HPDE6-E6E7 (cell line): ENCODE data around the gene PIP5K1B.
"Not testable (repeated sequence)": the region's sequence is repeated elsewhere in the genome, so short reads cannot be mapped to it uniquely, and the experiment has no call there.

Experiments
- DNase-seq: peaks from one replicate; pipeline ENCODE4 v3.0.0; 2011; ENCODE audit warnings: missing footprints; ENCODE audit errors: extremely low spot score

The PIP5K1B gene

DNA sequence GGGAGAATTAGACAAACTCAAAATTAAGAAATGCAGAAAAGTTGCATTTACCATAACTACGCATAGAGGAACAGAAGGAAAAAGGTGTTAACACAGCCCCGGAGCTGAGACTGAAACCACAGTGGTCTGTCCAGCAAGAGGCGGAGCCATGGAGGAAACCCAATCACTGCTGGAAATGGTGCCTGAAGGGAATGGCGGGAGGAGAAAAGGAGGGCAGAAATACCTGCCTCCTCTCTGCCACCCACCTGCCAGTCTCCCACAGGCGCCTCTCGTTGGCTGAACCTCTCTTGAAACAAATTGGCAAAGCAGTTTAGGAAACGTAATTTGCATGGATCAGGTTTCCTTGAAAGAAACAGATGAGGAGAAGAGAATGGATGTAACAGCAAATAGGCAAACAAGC lies 318.6 kb downstream of the PIP5K1B start:
- no peak for DNase-seq

DNA sequence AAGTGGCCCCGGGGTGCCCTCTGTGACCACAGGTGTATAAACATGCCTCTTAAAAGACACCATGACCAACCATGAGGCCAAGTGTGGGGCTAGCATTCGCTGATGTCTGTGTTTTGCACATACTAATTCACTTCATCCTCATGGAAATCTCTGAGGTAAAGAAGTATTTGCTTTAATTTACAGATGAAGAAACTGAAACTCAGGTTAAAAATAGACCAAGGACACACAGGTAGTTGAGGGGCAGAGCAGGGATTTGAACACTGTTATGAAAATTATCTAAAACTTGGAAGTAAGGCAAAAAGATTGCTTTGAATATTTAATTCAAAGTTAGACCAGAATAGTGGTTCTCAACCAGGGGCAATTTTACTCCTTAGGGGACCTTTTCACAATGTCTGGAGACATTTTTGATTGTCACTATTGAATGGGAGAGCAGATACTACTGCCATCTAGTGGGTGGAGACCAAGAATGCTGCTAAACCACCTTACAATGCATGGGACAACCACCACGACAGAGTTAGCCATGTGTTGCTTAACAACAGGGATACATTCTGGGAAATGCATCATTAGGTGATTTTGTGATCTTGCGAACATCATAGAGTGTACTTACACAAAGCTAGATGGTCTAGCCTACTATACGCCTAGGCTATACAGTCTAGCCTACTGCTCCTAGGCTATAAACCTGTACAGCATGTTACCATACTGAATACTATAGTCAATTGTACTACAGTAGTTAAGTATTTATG lies 322.5 kb downstream of the PIP5K1B start:
- DNase-seq, result peak; percentile 35

DNA sequence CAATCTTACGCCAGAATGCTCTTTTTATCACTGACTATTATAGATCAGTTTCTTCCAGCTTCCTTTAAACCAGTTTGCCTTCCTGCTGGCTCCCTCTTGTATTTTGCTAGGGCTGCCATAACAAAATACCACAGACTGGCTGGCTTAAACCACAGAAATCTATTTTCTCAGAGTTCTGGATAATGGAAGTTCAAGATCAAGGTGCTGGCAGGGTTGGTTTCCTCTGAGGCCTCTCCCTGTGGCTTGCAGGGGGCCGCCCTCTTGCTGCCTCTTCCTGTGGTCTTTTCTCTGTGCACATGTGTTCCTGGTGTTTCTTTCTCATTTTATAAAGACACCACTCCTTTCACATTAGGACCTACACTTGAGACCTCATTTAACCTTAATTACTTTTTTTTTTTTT lies 323.7 kb downstream of the PIP5K1B start:
- DNase-seq, result no peak

DNA sequence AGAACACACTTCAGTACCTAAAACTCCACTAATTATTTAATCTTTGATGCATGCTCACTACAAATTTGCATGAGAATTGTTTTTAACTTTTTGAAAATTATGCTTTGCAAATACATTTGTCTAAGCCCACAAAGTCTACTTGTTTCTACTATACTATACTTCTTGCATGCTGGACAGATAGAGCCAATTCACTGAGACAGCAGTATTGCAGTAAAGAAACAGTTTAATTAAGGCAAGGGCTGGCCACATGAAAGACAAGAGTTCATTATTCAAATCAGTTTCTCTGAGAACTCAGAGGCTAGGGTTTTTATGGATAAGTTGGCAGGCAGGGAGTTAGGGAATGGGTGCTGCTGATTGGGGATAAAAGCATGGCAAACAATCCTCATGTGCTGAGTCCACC lies 324.5 kb downstream of the PIP5K1B start:
- DNase-seq, result no peak

- no peak for DNase-seq
Observed at GRCh38 chr9:69030851-69031645, 326.0 kb downstream of the PIP5K1B start.

DNA sequence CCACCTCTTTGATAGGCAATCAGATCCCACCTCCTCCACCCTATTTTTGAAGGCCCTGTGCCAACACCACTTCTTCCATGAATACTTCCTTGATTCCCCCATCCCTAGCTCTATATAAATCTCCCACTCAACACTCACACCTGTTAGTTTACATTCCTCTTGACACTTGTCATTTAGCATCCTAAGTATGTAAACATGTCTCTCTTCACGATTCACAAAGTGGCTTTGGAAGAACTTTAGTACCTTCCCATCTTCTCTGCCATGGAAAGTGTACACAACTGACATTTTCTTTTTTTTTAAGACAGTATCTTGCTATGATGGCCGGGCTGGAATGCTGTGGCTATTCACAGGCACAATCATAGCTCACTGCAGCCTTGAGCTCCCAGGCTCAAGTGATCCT lies 329.0 kb downstream of the PIP5K1B start:
- DNase-seq, result no peak

GRCh38 chr9:69035438-69036308 lies 330.6 kb downstream of the PIP5K1B start, which contains the start of gene FXN:
Gene FXN (plus strand): TSS chr9:69035752. CDS start chr9:69035783, 31 bp downstream.
- DNase-seq, result peak; percentile 87

DNA sequence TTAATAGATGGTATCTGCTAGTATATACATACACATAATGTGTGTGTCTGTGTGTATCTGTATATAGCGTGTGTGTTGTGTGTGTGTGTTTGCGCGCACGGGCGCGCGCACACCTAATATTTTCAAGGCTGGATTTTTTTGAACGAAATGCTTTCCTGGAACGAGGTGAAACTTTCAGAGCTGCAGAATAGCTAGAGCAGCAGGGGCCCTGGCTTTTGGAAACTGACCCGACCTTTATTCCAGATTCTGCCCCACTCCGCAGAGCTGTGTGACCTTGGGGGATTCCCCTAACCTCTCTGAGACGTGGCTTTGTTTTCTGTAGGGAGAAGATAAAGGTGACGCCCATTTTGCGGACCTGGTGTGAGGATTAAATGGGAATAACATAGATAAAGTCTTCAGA lies 331.3 kb downstream of the PIP5K1B start:
- DNase-seq, result no peak

DNA sequence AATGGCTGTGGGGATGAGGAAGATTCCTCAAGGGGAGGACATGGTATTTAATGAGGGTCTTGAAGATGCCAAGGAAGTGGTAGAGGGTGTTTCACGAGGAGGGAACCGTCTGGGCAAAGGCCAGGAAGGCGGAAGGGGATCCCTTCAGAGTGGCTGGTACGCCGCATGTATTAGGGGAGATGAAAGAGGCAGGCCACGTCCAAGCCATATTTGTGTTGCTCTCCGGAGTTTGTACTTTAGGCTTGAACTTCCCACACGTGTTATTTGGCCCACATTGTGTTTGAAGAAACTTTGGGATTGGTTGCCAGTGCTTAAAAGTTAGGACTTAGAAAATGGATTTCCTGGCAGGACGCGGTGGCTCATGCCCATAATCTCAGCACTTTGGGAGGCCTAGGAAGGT lies 331.8 kb downstream of the PIP5K1B start:
- no peak for DNase-seq

- no peak for DNase-seq
Observed at GRCh38 chr9:69040646-69041045, 335.6 kb downstream of the PIP5K1B start.

DNA sequence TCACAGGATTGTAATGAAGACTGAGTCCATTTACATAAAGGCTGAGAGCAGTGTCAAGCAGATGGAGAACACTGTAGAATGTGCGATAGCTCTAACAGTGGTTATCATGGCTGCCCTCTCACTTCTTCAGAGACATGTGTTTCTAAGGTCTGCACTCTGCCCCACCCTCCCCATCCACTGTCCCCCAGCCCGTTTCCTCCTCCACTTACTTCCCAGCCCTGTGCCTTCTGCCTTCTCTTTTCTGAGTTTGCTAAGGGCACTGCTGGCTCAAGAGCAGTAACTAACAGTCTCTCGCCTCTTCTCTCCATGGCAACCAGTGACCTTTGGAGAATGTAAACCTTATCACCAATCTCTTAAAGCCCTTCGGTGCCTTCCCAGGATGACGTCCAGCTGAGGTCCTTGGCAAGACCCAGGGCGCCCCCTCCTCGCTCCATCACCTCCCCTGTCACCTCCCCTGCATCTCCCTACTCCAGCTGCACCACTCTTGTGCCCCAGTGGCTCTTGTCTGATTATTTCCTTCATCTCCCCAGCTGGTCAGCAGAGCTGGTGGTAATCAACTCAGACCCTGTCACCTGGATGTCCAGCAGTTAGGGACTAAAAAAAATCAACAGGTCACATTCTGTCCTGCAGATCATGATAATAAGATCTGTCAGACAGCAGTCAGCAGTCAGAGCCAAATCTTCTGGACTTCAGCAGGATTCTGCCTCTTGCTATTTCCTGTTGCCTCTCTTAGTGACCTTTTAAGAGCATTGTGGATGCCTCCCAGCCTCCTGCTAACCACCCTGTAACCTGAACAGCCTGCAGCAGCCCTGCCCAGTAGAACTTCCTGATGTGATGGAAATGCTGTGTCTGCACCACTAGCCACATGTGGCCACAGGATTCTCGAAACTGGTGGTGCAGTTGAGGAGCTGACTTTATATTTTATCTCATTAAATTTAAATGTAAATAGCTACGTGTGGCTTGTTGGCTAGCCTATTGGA lies 339.5 kb downstream of the PIP5K1B start:
- DNase-seq, result no peak

- DNase-seq, result no peak
Observed at GRCh38 chr9:69045821-69046220, 340.8 kb downstream of the PIP5K1B start.

GRCh38 chr9:69046723-69047122 lies 341.7 kb downstream of the PIP5K1B start:
- no peak for DNase-seq

DNA sequence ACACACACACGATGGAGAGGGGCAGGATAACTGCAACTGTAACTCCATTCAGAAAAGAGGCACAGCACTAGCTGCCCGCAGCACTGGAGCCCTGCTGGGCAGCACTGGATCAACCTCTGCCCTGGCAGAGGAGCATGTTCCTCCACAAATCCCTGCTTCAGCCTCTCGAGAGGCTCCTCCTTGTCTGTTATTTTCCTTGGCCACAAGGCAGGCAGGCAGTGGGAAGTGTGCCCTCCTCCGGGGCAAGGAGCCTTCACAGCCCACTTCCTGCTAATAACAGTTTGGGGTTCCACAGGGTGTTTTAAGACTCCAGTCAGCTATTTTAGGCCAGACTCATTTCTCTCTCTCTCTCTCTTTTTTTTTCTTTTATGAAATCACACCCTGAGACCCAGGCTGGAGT lies 342.3 kb downstream of the PIP5K1B start:
- no peak for DNase-seq

DNA sequence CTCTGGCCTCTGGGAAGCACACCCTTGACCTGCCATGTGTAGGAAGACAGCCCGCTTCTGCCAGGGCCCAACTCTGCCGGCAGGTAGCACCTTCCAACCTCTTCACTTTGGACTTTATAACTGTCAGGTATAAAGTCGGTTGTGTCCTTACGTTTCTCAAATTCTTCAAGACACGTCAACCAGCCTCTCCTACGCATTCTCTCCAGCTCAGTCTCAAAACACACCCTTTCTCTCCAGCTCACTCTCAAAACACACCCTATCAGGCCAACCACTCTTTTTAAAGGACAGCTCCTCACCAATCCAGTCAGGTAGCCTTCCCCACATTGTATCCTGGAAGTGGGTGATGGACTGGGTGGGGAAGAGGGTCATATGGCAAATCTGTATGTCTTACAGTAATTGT lies 344.1 kb downstream of the PIP5K1B start:
- no peak for DNase-seq

- not testable (repeated sequence) for DNase-seq
Observed at GRCh38 chr9:69050936-69051335, 345.9 kb downstream of the PIP5K1B start.

DNA sequence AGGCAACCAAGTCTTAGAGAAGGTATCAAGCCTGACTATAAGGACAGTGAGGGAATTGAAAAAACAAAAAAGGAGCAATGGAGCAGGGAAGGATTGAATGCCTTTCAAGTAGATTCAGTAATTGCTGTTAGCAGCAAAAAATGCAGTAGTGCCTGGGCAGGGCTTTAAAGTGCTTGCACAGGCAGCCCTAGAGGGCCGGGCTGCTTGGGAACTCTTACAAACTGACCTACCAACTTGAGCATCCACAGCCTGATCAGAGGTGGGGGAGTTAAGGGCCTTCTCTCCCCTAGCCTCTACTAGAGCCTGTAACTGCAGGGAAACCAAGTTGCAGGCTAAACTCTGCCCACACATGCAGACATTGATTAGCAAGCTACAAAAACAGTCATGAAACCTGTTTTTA lies 349.9 kb downstream of the PIP5K1B start:
- no peak for DNase-seq

- DNase-seq, result no peak
Observed at GRCh38 chr9:69056191-69056815, 351.3 kb downstream of the PIP5K1B start.

DNA sequence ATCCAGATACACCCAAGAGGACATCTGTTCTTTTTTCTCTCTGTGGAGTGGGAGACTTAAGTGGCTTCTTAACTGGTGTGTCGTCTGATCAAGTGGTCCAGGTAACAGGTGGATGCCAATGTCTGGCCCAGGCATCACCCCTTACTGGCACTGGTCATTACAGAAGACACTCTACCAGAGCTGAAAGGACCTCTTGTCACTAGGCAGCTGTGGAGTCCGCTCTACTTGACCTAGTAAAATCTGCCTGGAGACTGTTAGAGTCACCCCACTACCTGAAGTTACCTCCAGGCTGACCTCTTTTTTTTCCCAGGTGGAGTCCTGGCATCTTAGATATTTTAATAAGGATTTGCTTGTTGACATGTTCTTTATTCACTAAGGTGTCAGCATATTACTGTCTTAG lies 353.1 kb downstream of the PIP5K1B start:
- DNase-seq, result no peak
